Stimulated activated CD4-positive, alpha-beta T cell treated with anti-CD3 and anti-CD28 coated beads, Interleukin-2, amount 100 ng/mL, for 48 hours (primary cell): Measurements from ENCODE around the gene CAP2.
"Not testable (repeated sequence)": the region's sequence is repeated elsewhere in the genome, so short reads cannot be mapped to it uniquely, and the experiment has no call there.

Experiments
- DNase-seq, 2 donors: peaks; one replicate each; pipeline ENCODE4 v3.0.0-alpha.2; 2020

CAP2 gene

GRCh38 chr6:17397764-17398194 lies 4.4 kb downstream of the CAP2 start:
- DNase-seq, result no peak

DNA sequence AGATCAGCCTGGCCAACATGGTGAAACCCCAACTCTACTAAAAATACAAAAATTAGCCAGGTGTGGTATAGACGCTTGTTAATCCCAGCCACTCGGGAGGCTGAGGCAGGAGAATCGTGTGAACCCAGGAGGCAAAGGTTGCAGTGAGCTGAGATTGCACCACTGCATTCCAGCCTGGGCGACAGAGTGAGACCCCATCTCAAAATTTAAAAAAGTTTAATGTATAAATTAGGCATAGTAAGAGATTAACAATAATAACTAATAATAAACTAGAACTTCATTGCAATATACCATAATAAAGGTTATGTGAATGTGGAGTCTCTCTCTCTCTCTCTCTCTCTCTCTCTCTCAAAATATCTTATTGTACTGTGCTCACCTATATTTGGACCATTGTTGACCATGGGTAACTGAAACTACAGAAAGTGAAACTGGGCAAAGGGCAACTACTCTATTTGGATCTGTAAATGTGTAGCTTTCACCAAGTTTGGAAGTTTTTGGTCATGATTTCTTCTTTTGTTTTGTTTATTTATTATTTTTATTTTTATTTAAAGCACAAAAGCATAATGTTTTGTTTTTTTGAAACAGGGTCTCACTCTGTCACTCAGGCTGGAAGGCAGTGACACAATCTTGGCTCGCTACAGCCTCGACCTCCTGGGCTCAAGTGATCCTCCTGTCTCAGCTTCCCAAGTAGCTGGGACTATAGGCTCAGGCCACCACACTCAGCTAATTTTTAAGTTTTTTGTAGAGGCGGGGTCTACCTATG lies 12.0 kb downstream of the CAP2 start:
- DNase-seq, result not testable (repeated sequence)

DNA sequence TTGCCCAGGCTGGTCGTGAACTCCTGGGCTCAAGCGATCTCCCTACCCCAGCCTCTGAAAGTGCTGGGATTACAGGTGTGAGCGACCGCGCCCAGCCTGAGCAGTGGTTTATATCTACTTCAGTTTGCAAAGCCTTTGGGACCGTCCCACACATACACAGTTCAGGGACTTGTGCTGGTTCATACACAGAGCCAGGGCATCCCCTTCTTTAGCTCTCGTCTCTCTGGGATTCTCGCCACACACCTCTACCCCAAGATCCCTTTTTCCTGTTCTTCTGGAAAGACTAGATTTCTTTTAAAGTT lies 12.5 kb downstream of the CAP2 start:
- no peak for DNase-seq

- DNase-seq, result no peak
These were observed 14.7 kb downstream of the CAP2 start for GRCh38 chr6:17408081-17408480.

DNA sequence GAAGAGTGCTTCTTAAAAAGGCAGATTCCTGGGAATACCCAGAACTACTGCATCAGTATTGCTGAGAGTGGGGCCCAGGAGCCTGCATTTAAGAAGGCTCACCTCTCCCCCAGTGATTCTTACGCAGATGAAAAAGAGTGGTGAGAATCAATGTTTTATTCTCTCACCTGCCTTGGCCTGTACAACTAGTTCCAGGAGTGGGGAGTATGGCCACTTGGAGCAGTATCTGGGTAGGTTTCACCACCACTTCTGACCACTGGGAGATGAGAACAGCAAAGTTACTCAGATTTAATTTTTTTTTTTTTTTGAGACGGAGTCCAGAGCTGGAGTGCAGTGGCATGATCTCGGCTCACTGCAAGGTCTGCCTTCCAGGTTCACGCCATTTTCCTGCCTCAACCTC lies 16.9 kb downstream of the CAP2 start:
- DNase-seq, result no peak

GRCh38 chr6:17413313-17413750 lies 19.9 kb downstream of the CAP2 start:
- no peak for DNase-seq

- DNase-seq, result not testable (repeated sequence)
These were observed 21.0 kb downstream of the CAP2 start for GRCh38 chr6:17414395-17414794.

DNA sequence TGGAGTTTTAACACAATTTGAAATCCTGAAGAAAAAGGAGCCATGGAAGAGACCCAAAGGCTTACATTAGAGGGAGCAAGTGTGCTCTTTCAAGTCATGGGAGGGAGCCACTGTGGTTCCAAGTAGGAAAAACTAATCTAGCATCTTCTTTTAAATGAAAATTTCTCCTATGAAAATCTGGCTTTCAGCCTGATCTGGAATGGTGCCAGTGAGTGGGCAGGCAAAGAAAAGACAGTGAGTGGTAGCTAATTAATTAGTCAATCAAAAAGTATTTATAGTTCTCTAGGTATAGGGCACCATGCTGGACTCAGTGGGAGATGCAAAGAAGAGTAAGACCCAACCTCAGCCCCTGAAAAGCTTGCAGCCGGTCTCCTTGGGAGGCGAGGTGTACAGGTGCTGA lies 21.9 kb downstream of the CAP2 start:
- no peak for DNase-seq

DNA sequence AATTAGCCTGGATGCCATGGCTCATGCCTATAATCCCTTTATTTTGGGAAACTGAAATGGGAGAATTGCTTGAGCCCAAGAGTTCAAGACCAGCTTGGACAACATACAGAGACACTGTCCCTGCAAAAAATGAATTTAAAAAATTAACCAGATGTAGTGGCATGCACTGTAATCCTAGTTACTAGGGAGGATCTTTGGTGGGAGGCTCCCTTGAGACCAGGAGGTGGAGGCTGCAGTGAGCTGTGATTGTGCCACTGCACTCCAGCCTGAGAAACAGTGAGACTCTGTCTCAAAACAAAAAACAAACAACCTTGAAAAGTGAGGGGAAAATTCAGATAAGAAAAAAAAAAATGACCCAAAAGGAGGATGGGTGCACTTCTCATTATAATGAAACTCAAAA lies 23.4 kb downstream of the CAP2 start:
- DNase-seq, result no peak

GRCh38 chr6:17417817-17418216 lies 24.4 kb downstream of the CAP2 start:
- DNase-seq, result no peak

DNA sequence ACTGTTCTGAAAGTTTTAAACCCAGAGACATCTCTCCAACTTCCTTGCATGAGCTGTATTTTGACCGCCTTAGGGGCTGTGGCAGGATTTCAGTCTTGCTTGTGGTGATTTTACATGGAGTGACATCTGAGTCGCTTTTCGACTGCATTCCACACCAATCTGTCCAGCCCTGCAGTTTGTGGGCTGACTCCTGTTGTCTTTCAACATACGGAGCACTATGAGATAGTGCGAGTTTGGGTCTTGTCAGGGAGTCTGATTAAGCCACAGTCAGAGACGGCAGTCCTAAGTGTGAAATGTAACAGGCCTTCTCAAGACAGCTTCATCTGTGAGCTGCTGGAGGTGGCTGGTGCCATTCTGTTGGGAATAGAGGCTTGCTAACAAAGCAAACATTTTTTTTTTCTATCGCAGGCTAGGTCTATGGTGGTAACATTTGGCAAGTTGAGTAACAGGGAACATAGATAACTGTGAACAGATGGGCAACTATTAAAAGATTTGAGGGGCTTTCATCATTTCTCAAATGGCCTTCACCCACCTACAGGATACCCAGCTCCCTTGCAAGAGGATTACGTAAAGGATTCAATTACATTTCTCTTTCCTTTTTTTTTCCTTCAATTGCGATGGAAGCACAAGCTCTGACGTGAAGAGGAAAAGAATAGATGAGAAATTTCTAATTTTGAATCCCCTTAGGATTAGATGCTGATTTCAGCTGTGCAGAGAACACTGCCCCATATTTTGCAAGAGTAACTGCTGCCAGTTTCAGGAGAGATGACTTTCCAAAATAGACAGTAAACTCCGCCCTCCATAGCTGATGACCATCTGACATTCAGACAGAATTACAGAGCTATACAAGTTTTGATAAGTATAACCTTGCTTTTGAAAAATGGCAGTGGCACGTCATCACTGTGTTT lies 25.1 kb downstream of the CAP2 start:
- DNase-seq, result no peak

DNA sequence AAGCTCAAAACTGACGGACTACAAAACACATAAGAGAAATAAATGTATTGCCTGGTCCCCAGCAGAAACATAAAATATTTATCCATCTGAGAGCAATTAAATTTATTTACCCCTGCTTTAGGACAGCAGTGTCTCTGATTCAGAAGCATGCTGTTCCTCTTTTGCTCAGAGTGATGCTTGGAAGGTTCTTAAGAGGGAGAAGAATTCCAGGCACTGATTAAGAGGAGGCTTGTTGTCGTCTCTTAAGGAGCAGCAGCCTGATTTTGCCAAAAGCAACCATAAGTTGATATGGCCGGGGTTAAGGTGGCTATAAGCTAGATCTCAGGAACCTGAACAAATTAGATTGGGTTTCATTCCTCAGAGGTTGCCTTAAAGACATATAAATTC lies 25.8 kb downstream of the CAP2 start:
- no peak for DNase-seq

DNA sequence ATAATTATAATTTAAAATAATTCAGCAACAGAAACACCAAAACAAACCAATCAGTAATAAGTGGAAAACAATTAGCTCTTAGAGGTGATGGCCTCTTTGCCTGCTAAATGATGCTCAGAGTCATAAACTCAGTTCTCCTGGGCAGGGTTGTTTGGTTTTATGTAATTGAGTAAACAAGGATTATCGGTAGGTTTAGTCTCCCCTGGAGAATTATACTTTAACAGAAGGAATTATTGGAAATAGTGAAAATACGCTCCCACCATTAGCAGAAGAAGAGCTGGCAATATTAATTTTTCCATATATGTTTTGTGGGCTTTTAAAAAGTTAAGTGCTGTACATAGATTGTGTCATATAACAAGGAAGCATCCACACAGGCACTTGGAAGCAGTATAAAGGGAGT lies 27.0 kb downstream of the CAP2 start:
- no peak for DNase-seq

DNA sequence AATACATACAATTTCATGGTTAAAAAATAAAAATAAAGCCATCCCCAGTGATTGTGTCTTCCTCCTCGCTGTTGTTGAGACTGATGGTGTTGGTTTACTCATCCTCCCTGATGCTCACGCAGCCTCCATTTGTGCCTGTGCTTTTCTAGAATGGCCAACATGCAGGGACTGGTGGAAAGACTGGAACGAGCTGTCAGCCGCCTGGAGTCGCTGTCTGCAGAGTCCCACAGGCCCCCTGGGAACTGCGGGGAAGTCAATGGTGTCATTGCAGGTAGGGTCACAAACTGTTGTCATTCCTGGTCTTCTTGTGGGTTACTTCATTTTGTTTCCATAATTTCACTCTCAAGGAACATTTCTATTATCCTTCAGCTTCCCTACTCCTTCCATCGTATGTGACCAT lies 28.0 kb downstream of the CAP2 start:
- DNase-seq, result no peak

- DNase-seq, result no peak
These were observed 29.6 kb downstream of the CAP2 start for GRCh38 chr6:17423026-17423425.

DNA sequence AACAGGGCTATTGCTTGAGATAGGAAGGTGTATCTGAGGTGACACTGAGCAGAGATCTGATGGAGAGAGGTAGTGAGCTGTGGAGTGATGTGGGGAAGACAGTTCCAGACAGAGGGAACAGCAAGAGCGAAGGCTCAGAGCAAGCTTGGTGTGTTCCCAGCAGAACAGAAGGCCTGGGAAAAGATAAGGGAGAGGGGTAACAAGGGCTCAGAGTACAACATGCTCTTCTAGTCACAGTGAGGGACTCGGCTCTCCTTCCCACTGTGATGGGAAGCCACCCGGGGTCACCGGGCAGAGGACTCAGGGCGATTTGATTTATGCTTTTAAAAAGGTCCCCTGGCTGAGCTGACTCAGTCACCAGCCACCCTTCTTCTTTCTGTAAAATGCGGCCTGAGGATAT lies 33.7 kb downstream of the CAP2 start:
- no peak for DNase-seq

- no peak for DNase-seq
These were observed 34.2 kb downstream of the CAP2 start for GRCh38 chr6:17427617-17428016.

- not testable (repeated sequence) for DNase-seq
These were observed 35.3 kb downstream of the CAP2 start for GRCh38 chr6:17428595-17429120.

DNA sequence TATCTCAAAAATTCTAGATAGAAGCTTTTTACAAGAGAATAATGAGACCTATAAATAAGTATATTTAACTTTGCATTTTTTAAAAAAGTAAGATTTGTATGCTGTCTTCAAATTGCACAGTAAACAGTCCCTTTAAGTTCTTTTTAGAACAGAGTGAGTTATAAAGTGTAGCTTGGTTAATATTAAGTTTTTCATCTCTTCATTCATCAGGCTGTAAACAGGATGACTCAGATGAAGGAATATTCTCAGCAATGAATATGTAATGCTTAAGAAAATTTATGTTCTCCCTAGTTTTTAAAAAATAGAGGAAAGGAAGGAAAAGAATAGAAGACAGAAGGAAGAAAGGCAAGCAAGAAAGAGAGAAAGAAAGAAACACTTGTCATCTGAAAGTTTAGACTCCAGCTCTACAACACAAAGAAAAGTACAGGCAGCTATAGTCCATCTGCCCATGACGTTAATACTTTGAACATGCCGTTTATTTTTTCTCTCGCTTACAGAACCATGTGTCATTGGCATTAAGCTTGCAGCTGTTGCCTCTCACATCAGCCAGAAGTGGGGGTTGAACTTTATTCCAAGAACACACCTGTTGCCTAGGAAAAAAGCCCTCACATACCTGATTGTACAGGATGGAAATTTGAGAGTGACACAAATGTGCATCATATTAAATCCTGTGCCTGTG lies 36.1 kb downstream of the CAP2 start:
- no peak for DNase-seq

DNA sequence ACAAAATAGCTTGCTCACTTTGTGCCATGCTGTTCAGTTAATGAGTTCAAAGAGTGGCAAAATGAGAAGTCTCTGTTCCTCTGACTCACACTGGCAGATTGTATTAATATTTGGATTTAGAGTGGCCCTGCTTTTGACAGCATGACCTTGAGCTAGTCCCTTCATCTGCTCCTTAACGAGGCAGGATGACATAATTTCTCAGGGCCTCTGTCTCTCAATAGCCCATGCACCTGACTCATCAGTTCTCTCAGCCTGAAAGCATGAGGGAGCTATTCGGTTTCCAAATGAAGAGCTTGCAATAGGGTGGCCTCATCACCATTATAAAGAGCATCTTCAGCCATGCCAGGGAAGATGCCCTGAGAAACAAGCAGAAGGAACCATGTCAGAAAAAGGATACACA lies 38.2 kb downstream of the CAP2 start:
- no peak for DNase-seq

DNA sequence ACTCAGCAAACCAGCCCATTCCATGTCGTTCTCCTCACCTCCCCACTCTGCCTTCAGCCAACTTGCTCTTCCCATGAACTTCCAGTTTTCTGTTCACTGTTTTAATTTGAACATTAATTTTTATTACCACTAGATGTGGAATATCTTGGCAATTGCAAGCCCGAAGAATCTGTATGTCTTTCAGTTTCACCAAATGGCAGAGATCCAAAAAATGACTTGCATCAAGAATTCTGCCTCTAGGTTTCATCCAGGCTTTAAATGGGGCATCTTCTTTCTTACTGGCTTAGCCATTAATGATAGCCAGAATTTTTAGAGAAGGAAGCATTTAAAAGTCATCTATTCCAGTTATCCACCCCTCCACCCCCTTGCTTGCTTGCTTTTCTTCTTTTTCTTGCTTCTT lies 39.0 kb downstream of the CAP2 start:
- no peak for DNase-seq

DNA sequence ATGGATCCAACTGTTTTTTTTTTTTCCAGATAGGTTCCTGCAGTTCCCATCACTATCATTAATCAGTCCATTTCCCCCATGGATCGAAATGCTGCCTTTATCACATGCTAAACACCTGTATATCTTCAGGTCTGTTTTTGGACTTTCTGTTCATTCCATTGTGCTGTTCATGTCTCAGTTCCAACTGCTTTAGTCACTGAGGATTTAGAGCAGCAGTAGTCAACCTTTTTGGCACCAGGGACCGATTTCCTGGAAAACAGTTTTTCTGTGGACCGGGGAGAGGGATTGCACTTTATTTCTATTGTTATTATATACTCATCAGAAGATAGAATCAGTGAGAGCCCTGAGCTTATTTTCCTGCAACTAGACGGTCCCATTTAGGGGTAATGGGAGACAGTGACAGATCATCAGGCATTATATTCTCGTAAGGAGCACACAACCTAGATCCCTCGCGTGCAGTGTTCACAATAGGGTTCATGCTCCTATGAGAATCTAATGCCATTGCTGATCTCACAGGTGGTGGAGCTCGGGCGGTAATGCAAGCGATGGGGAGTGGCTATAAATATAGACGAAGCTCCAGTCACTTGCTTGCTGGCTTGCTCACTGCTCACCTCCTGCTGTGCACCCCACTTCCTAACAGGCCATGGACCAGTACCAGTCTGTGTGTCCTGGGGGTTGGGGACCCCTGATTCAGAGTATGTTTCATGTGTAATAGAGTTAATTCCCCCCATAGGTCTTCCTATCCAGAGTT lies 46.0 kb downstream of the CAP2 start:
- DNase-seq, result no peak

- not testable (repeated sequence) for DNase-seq
These were observed 47.4 kb downstream of the CAP2 start for GRCh38 chr6:17440811-17441210.
